GM23248 (cell line): ENCODE data around the gene SYP. TPM values are rescaled to one million over a fixed set of nuclear protein-coding genes. Genes with fewer than 3 reads are reported as not detected.

Experiments
- DNase-seq: peaks from one replicate; pipeline ENCODE4 v3.0.0-alpha.2; 2015
- H2AFZ ChIP-seq: fragments of 200-600 bp; sonication (generic); 2 replicates; pipeline ENCODE4 v1.6.1; 2016; ENCODE audit warnings: antibody characterized with exemption
- H3F3A ChIP-seq: fragments of 200-600 bp; sonication (generic); 2 replicates; pipeline ENCODE4 v1.6.1; 2016; ENCODE audit warnings: mild to moderate bottlenecking, antibody characterized with exemption, mixed run types; ENCODE audit not compliant: insufficient read depth
- H3K27ac ChIP-seq: fragments of 200-600 bp; sonication (generic); 2 replicates; pipeline ENCODE4 v1.5.1; 2016; ENCODE audit warnings: mild to moderate bottlenecking
- H3K27me3 ChIP-seq: fragments of 200-600 bp; sonication (generic); replicated peaks from 2 replicates; pipeline ENCODE4 v1.6.1; 2016; ENCODE audit warnings: mild to moderate bottlenecking; ENCODE audit not compliant: insufficient read depth
- H3K36me3 ChIP-seq: fragments of 200-600 bp; sonication (generic); 2 replicates; pipeline ENCODE4 v1.6.1; 2016; ENCODE audit warnings: low read depth, mild to moderate bottlenecking
- H3K4me1 ChIP-seq: fragments of 200-600 bp; sonication (generic); 2 replicates; pipeline ENCODE4 v1.6.1; 2016; ENCODE audit warnings: mild to moderate bottlenecking; ENCODE audit not compliant: insufficient read depth
- H3K4me2 ChIP-seq: fragments of 200-600 bp; sonication (generic); one replicate; pipeline ENCODE4 v1.6.1; 2016; ENCODE audit warnings: mild to moderate bottlenecking; ENCODE audit not compliant: unreplicated experiment
- H3K4me3 ChIP-seq: fragments of 200-600 bp; sonication (generic); 2 replicates; pipeline ENCODE4 v1.5.1; 2016; ENCODE audit warnings: mild to moderate bottlenecking
- H3K79me2 ChIP-seq: fragments of 200-600 bp; sonication (generic); 2 replicates; pipeline ENCODE4 v1.6.1; 2016; ENCODE audit warnings: mild to moderate bottlenecking; ENCODE audit not compliant: insufficient read depth
- H3K9ac ChIP-seq: fragments of 200-600 bp; sonication (generic); 2 replicates; pipeline ENCODE4 v1.6.1; 2016; ENCODE audit warnings: mild to moderate bottlenecking
- H3K9me2 ChIP-seq: fragments of 200-600 bp; sonication (generic); 2 replicates; pipeline ENCODE4 v1.6.1; 2016; ENCODE audit warnings: mixed run types, mild to moderate bottlenecking, moderate library complexity; ENCODE audit not compliant: insufficient read depth
- H3K9me3 ChIP-seq: fragments of 200-600 bp; sonication (generic); one replicate; pipeline ENCODE4 v1.6.1; 2017; ENCODE audit warnings: low read depth
- H4K20me1 ChIP-seq: fragments of 200-600 bp; sonication (generic); 2 replicates; pipeline ENCODE4 v1.6.0; 2016; ENCODE audit not compliant: insufficient read depth
- EZH2 ChIP-seq: fragments of 200-600 bp; sonication (generic); IDR thresholded peaks from 2 replicates; pipeline ENCODE4 v1.6.1; 2018; ENCODE audit warnings: antibody characterized with exemption, mild to moderate bottlenecking; ENCODE audit not compliant: insufficient read depth, poor library complexity, severe bottlenecking
- EZH2phosphoT487 ChIP-seq: fragments of 200-600 bp; sonication (generic); IDR thresholded peaks from 2 replicates; pipeline ENCODE4 v1.6.1; 2018; ENCODE audit warnings: antibody characterized with exemption, moderate library complexity, mild to moderate bottlenecking, low read depth; ENCODE audit not compliant: insufficient read depth
- WGBS, 2 experiments: methylation state at CpG; one replicate each; pipeline ENCODE4 v1.1.6; 2015 to 2017; ENCODE audit warnings: low lambda C conversion rate in 2 of 2, low coverage in 1 of 2; ENCODE audit errors: missing lambda C conversion rate in 2 of 2; 5-methylcytosine and 5-hydroxymethylcytosine counted together
- in situ Hi-C: fragments of 300-500 bp; cut with MboI; formaldehyde crosslinking; loops from 2 replicates; pipeline ENCODE4 v1.15.0; 2020
- polyA plus RNA-seq: library from polyadenylated mRNA; unstranded; fragments of >200 nt; fragmentation: Nextera tagmentation; extraction: Ambion mirVana; gene quantifications from 2 replicates; pipeline ENCODE4 v1.2.1, GENCODE V29; 2016
- total RNA-seq: library from RNA; depleted of rRNA; stranded (reverse); fragments of >200 nt; shearing (Covaris generic); gene quantifications from 2 replicates; pipeline ENCODE4 v1.2.3, GENCODE V29; 2014

Gene SYP
- total and polyA plus RNA-seq, 2 experiments from 2014 or later, result 0.23 to 0.54 TPM

DNA sequence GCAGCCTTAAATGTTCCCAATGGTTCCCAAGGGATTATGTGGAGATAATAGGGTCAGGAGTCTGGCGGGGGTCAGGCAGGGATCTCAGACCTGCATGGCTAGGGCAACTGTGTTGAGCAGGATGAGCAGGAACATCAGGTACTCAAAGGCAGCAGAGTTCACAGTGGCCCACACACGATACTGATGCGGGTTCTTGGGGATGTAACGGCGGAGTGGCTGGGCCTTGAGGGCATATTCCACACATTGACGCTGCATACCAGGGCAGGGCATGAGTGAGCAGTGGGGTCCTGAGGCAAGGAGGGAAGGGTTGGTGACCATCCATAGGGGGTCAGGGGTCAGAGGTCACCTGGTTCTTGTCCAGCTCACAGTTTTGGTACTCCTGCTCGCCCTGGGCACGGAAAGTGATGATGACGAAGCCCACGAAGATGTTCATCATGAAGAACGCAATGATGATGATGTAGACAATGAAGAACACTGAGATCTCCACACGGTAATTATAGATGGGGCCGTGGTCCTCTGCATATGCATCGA, 15.1 kb upstream of the SYP start:
- no peaks in the 10 kb centered on the region for H4K20me1 ChIP-seq
- H3K9me2 ChIP-seq, result no peaks in the 10 kb centered on the region
- H3K9ac ChIP-seq, result no peak overlapping the region
- no peaks in the 10 kb centered on the region for H3K4me1 ChIP-seq
- H3K4me2 ChIP-seq, result no peak overlapping the region
- 73 to 89% methylated on average over 12 of the region's 14 CpGs for WGBS, 2 experiments
- no peaks in the 10 kb centered on the region for H3F3A ChIP-seq
- no peak overlapping the region for H3K27ac ChIP-seq
- no peak overlapping the region for H3K4me3 ChIP-seq
- TF ChIP-seq EZH2 (no peak), EZH2phosphoT487 (no peak)
- H2AFZ ChIP-seq, result no peak overlapping the region
- H3K36me3 ChIP-seq, result no peaks in the 10 kb centered on the region
- no peak for DNase-seq
- no peaks in the 10 kb centered on the region for H3K27me3 ChIP-seq
- no peaks in the 10 kb centered on the region for H3K9me3 ChIP-seq
- no peaks in the 10 kb centered on the region for H3K79me2 ChIP-seq
- in situ Hi-C loops, result no loop called here

DNA sequence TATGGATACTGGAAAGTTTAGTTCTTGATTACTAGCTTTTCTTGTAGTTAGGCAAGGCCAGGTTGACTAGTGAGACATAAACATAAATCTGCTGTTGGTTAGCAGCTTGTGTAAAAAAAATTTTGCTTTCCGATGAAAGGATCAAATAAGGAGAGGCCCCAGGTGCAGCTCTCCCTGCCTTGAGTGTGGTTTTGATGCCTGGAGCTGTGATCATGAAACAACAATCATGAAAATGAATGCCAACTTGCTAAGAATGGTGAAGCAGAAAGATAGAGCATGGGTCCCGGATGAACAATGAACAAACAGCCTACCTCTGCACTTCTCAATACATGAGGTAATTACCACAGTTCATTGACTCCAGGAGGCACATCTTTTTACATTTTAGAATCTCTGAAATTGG, 14.4 kb upstream of the SYP start:
- Histone ChIP-seq H3F3A (no peaks in the 10 kb centered on the region), H3K36me3 (no peaks in the 10 kb centered on the region), H3K9me3 (no peaks in the 10 kb centered on the region), H3K79me2 (no peaks in the 10 kb centered on the region), H2AFZ (no peak overlapping the region), H4K20me1 (no peaks in the 10 kb centered on the region), H3K4me2 (no peak overlapping the region), H3K4me1 (no peaks in the 10 kb centered on the region), H3K27me3 (no peaks in the 10 kb centered on the region), H3K27ac (no peak overlapping the region), H3K4me3 (no peak overlapping the region), H3K9ac (no peak overlapping the region), H3K9me2 (no peaks in the 10 kb centered on the region)
- WGBS, 2 experiments, result 40 to 58% methylated on average over 1 to 2 of the region's 2 CpGs
- DNase-seq, result no peak
- TF ChIP-seq EZH2phosphoT487, result no peak
- TF ChIP-seq EZH2, result no peak
- in situ Hi-C loops, result no loop called here

DNA sequence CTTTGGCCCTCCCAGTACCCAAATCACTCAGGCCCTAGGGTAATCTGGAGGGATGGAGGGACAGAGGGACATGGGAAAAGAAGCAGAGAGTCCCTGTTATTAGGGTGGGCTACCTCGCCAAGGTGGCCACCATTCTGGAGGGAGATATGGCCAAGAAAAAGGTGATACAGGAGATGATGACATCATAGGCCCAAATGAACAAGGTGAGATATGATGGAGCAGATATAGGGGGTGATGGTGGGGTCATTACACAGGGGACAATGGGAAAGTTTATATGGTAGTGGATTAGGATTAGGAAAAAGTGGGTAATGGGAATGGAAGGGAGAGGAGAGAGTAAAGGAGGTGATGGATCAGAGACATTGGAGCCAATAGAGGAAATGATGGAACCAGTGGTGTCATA, 12.9 kb upstream of the SYP start:
- Histone ChIP-seq H3K4me1 (no peaks in the 10 kb centered on the region), H3K27me3 (no peaks in the 10 kb centered on the region), H3K9ac (no peak overlapping the region), H4K20me1 (no peaks in the 10 kb centered on the region), H3K27ac (no peak overlapping the region), H3K9me3 (no peaks in the 10 kb centered on the region), H3K4me3 (no peak overlapping the region), H2AFZ (no peak overlapping the region), H3K79me2 (no peaks in the 10 kb centered on the region), H3F3A (no peaks in the 10 kb centered on the region), H3K36me3 (no peaks in the 10 kb centered on the region), H3K9me2 (no peaks in the 10 kb centered on the region), H3K4me2 (no peak overlapping the region)
- WGBS, 2 experiments, result 16 to 22% methylated on average over 1 of the region's 1 CpG
- TF ChIP-seq EZH2, result no peak
- TF ChIP-seq EZH2phosphoT487, result no peak
- DNase-seq, result no peak
- in situ Hi-C loops, result no loop called here

DNA sequence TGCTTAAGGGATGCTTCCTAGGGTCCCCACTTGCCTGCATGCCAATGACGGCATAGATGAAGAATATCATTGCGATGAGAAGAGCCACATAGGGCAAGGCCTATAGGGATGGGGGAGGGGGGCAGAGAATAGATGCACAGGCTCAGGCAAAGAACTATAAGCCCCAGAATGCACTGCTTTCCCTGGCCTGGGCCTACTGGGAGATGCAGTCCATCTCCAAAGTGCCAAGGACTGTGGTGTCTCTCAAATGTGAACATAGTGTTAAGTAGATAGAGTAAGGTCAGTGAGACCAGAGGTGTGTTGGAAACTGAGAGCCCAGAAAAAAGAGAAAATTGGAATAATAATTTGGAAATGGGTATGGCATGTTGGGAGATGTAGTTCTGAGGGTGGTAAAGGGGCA, 12.2 kb upstream of the SYP start:
- in situ Hi-C loops, result no loop called here
- TF ChIP-seq EZH2phosphoT487 (no peak), EZH2 (no peak)

DNA sequence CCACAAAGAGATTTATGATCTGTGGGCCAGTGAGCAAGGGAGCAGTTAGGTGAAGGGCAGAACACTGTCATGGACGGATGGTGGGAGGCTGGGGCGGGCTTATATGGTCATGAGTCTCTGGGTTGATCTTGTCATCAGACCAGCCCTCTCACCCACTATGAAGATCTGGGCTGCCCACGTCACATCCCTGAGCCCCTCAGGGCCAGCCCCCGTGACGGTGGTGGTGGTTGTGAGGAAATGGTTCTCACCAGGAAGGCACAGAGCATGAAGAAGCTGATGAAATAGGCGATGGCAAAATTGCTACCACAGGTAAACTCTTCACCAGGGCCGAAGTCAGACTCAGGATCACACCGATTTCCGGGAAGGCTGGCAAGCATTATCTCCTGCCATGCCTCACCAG, 11.1 kb upstream of the SYP start:
- no peaks in the 10 kb centered on the region for H3K4me1 ChIP-seq
- no peaks in the 10 kb centered on the region for H4K20me1 ChIP-seq
- TF ChIP-seq EZH2phosphoT487 (no peak), EZH2 (no peak)
- H3K9me2 ChIP-seq, result no peaks in the 10 kb centered on the region
- H3K4me3 ChIP-seq, result no peak overlapping the region
- no peaks in the 10 kb centered on the region for H3F3A ChIP-seq
- H3K36me3 ChIP-seq, result no peaks in the 10 kb centered on the region
- DNase-seq, result no peak
- H3K9me3 ChIP-seq, result no peaks in the 10 kb centered on the region
- H3K9ac ChIP-seq, result no peak overlapping the region
- 46 to 63% methylated on average over 2 to 9 of the region's 9 CpGs for WGBS, 2 experiments
- H3K4me2 ChIP-seq, result no peak overlapping the region
- H3K27me3 ChIP-seq, result no peaks in the 10 kb centered on the region
- H3K79me2 ChIP-seq, result no peaks in the 10 kb centered on the region
- H3K27ac ChIP-seq, result no peak overlapping the region
- H2AFZ ChIP-seq, result no peak overlapping the region
- in situ Hi-C loops, result no loop called here

More for the DNA sequence above, 12.2 kb upstream of the SYP start:
- 0 to 34% methylated on average over 1 to 2 of the region's 2 CpGs for WGBS, 2 experiments
- no peak for DNase-seq
- H3K4me3 ChIP-seq, result no peak overlapping the region
- no peak overlapping the region for H3K9ac ChIP-seq
- no peaks in the 10 kb centered on the region for H3K79me2 ChIP-seq
- H3K9me3 ChIP-seq, result no peaks in the 10 kb centered on the region
- H3K4me1 ChIP-seq, result no peaks in the 10 kb centered on the region
- H3K36me3 ChIP-seq, result no peaks in the 10 kb centered on the region
- H2AFZ ChIP-seq, result no peak overlapping the region
- H3K27ac ChIP-seq, result no peak overlapping the region
- H3F3A ChIP-seq, result no peaks in the 10 kb centered on the region
- H4K20me1 ChIP-seq, result no peaks in the 10 kb centered on the region
- no peaks in the 10 kb centered on the region for H3K9me2 ChIP-seq
- no peaks in the 10 kb centered on the region for H3K27me3 ChIP-seq
- H3K4me2 ChIP-seq, result no peak overlapping the region
